Heart left ventricle (tissue), 13 donors: ENCODE results near the gene MPZ.

Source experiments
- CTCF ChIP-seq, 12 donors: fragments of 200-600 bp; sonication (generic) in 4 of 12; IDR thresholded peaks; one replicate each; pipeline versions ENCODE4 v1.5.0 to v1.8.0; 2018 to 2022; ENCODE audit warnings: antibody characterized with exemption in 12 of 12, mild to moderate bottlenecking in 5 of 12
- POLR2A ChIP-seq, 2 donors: fragments of 450-650 bp; IDR thresholded peaks; one replicate each; pipeline ENCODE4 v1.6.1; 2017; ENCODE audit warnings: antibody characterized with exemption in 2 of 2, mild to moderate bottlenecking in 2 of 2, moderate library complexity in 2 of 2
- donor health status: ischemic (EF 13 %, LVEDD 7.1; RV severe dilation, severe dysfunction).
- donor health status: DM: no; HTN: yes; CAD: no.
- donor health status: DM: no; HTN: no; CAD: no.
- donor health status: ischemic (EF 25% LVEDD 6.9; RV normal size, moderate dysfunction).
- donor health status: ischemic (EF 25% LVEDD 5.7; RV mildly dilated, moderate dysfunction).
- donor health status: ischemic (EF 35%, LVEDD 5.7; RV mildly dilated, moderate dysfunction).
- donor health status: nonischemic (EF 11% LVEDD 7.7; RV severe dilation, severe dysfunction).
- donor health status: DM: yes; HTN: yes; CAD: no.
- donor health status: PGD.
- donor health status: ischemic (EF 29% LVEDD 5.4; RV normal size, mild dysfunction).
- donor health status: nonischemic (EF 23%, LVEDD 6.1; RV moderate dilation, normal function).

GRCh38 chr1:161297415-161297814 lies 12.4 kb downstream of the MPZ start:
- TF ChIP-seq POLR2A (IDR thresholded peaks at IDR 0.05) (no peak), CTCF (IDR thresholded peaks at IDR 0.05) (no peak)
